SK-N-SH treated with all-trans-retinoic acid at 6 μM for 48 hours (cell line): ENCODE results near the gene DLG1.

Experiments used
- CSDC2 ChIP-seq: fragments of 250-450 bp; sonication (Bioruptor Pico); IDR thresholded peaks from 2 replicates; pipeline ENCODE4 v1.5.0; 2020; ENCODE audit warnings: mild to moderate bottlenecking, moderate library complexity
- ESRRG ChIP-seq: fragments of 250-450 bp; sonication (Bioruptor Pico); IDR thresholded peaks from 2 replicates; pipeline ENCODE4 v1.6.1; 2021; ENCODE audit warnings: mild to moderate bottlenecking
- ISL1 ChIP-seq: fragments of 250-450 bp; sonication (Bioruptor Pico); IDR thresholded peaks from 2 replicates; pipeline ENCODE4 v2.1.2; 2022; ENCODE audit warnings: mild to moderate bottlenecking, moderate library complexity
- PPARA ChIP-seq: fragments of 250-450 bp; sonication (Bioruptor Pico); IDR thresholded peaks from 2 replicates; pipeline ENCODE4 v1.5.0; 2020; ENCODE audit warnings: mild to moderate bottlenecking, borderline replicate concordance
- RARB ChIP-seq: fragments of 250-450 bp; sonication (Bioruptor Pico); IDR thresholded peaks from 2 replicates; pipeline ENCODE4 v1.8.0; 2021; ENCODE audit warnings: mild to moderate bottlenecking, moderate library complexity
- ZFP3 ChIP-seq: fragments of 250-450 bp; sonication (Bioruptor Pico); IDR thresholded peaks from 2 replicates; pipeline ENCODE4 v1.5.0; 2020; ENCODE audit warnings: mild to moderate bottlenecking, moderate library complexity
- ZFP30 ChIP-seq: fragments of 450-650 bp; formaldehyde crosslinking; IDR thresholded peaks from 2 replicates; pipeline ENCODE4 v1.5.0; 2022; ENCODE audit warnings: mild to moderate bottlenecking, moderate library complexity
- TF ChIP-seq, protein P1 (sequence below): fragments of 250-450 bp; sonication (Bioruptor Pico); IDR thresholded peaks from 2 replicates; pipeline ENCODE4 v1.8.0; 2020; ENCODE audit warnings: mild to moderate bottlenecking, moderate library complexity, borderline replicate concordance
- TF ChIP-seq, protein P2 (sequence below): fragments of 250-450 bp; sonication (Bioruptor Pico); IDR thresholded peaks from 2 replicates; pipeline ENCODE4 v1.5.1; 2020; ENCODE audit warnings: low read depth, mild to moderate bottlenecking, moderate library complexity

DNA sequence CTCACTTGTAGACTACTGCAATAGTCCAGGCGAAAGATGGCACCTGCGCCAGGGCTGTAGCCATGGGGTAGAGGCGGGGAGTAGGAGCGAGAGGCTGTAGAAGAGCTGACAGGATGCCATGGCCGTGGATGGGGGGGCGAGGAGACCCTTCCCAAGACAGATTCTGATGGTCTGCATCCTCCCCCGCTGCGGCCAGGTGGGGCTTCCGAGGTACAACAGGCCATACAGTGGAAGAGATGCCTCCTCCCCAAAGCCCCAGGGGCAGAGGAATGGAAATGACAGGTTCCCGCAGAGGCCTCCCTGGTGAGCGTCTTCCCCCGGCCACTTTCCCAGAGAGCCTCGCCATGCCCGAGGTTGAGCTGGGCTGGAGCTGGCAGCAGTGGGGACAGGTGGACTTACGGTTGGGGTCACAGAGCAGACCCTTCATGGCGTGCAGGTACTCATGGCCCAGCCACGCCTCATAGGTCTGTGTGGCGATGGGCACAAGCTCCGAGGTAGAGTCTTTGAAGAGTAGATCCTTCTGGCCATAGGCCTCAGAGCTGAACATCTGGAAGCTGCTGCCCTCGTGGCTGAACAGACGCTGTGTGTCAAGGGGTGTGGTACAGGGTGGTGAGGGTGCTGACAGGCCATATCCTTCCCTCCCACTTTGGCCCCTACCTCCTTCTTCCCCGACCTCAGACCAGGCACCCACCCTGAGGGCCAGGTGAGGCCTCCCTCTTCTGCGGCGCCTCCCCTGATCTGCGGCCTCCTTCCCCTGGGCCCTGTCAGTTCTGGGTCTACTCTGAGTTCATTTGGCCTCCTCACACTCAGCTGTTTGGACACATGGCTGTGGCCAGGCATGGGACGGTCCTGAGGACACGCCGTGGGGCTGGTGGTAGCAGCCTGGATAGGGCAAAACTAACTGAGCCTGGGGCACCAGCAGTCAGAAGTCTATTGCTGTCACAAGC, 282.3 kb downstream of the DLG1 start:
- TF ChIP-seq RARB (CRISPR knock-in tag) (no peak), CSDC2 (no peak), ZFP3 (CRISPR knock-in tag) (no peak), ESRRG (CRISPR knock-in tag) (no peak), PPARA (CRISPR knock-in tag) (no peak), ZFP30 (CRISPR knock-in tag) (no peak), ISL1 (CRISPR knock-in tag) (no peak)
- TF ChIP-seq, protein P1, sequence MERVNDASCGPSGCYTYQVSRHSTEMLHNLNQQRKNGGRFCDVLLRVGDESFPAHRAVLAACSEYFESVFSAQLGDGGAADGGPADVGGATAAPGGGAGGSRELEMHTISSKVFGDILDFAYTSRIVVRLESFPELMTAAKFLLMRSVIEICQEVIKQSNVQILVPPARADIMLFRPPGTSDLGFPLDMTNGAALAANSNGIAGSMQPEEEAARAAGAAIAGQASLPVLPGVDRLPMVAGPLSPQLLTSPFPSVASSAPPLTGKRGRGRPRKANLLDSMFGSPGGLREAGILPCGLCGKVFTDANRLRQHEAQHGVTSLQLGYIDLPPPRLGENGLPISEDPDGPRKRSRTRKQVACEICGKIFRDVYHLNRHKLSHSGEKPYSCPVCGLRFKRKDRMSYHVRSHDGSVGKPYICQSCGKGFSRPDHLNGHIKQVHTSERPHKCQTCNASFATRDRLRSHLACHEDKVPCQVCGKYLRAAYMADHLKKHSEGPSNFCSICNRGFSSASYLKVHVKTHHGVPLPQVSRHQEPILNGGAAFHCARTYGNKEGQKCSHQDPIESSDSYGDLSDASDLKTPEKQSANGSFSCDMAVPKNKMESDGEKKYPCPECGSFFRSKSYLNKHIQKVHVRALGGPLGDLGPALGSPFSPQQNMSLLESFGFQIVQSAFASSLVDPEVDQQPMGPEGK (CRISPR knock-in tag), result no peak
- TF ChIP-seq, protein P2, sequence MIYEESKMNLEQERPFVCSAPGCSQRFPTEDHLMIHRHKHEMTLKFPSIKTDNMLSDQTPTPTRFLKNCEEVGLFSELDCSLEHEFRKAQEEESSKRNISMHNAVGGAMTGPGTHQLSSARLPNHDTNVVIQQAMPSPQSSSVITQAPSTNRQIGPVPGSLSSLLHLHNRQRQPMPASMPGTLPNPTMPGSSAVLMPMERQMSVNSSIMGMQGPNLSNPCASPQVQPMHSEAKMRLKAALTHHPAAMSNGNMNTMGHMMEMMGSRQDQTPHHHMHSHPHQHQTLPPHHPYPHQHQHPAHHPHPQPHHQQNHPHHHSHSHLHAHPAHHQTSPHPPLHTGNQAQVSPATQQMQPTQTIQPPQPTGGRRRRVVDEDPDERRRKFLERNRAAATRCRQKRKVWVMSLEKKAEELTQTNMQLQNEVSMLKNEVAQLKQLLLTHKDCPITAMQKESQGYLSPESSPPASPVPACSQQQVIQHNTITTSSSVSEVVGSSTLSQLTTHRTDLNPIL (CRISPR knock-in tag), result no peak
